ENCODE results near the gene SAE1.

DNA sequence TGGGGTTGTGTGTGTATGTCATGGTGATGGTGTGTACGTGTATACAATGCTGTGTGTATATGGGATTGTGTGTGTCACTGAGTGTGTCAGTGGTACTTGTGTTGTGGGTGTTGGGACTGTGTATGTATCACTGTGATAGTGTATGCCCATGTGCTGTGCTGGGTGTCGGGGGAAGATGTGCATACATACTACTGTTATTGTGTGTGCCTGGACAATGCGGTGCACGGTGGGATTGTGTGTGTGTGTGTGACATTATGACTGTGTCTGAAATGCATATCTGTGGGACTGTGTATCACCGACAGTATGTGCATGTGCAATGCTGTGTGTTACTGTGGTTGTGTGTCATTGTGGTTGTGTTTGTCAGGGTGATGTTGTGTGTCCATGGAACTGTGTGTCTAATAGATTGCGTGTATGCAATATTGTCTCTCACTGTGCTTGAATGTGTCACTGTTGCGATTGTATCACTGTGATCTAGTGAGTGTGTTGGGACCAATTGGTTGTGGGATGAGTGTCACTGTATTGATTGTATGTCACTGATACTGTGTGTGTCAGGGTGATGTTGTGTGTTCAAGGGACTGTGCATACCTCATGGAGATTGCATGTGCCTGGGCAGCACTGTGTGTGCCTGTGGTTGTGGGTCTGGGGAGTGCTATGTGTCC lies 111.4 kb downstream of the SAE1 start:
- TF ChIP-seq EZH2 (IDR thresholded peaks at IDR 0.05; ENCODE audit: low read depth) = no peak
- TF ChIP-seq CTCF (conservative IDR thresholded peaks at IDR 0.05) = no peak

Measured in PC-9 (cell line).